Fibroblast of skin of right biceps (primary cell): Measurements from ENCODE around the gene FGD4.

Source experiments
- DNase-seq: peaks from one replicate; pipeline ENCODE4 v3.0.0-alpha.2; 2013

FGD4 gene

GRCh38 chr12:32688786-32689185 is 289.4 kb downstream of the FGD4 start:
- DNase-seq: no peak

- no peak for DNase-seq
Observed at GRCh38 chr12:32690927-32691326, 291.6 kb downstream of the FGD4 start.

- DNase-seq: no peak
Observed at GRCh38 chr12:32692358-32692757, 293.0 kb downstream of the FGD4 start.

- DNase-seq: no peak
Observed at GRCh38 chr12:32693036-32693435, 293.7 kb downstream of the FGD4 start.
